Activated CD4-positive, CD25-positive, alpha-beta regulatory T cell treated with anti-CD3 and anti-CD28 coated beads, Interleukin-2, amount 50 U/mL, for 24 hours (primary cell): ENCODE data around the gene MT1A.
"Not testable (repeated sequence)": the region's sequence is repeated elsewhere in the genome, so short reads cannot be mapped to it uniquely, and the experiment has no call there.

Experiments used
- ATAC-seq, 2 donors: fragments of 150-1000 bp; cut with Tn5 transposase; one replicate each; pipeline ENCODE4 v1.10.0; 2021; ENCODE audit warnings: mild to moderate bottlenecking in 1 of 2, moderate library complexity in 1 of 2

MT1A gene

GRCh38 chr16:56658327-56658875 lies 19.9 kb downstream of the MT1A start:
- no peak for ATAC-seq

GRCh38 chr16:56662357-56663354 lies 24.2 kb downstream of the MT1A start:
- ATAC-seq: peak; percentile 61 to 63

- no peak for ATAC-seq
Measured at GRCh38 chr16:56664506-56664905, 26.0 kb downstream of the MT1A start.

- ATAC-seq: not testable (repeated sequence)
Measured at GRCh38 chr16:56665286-56666261, 27.1 kb downstream of the MT1A start.

- ATAC-seq: peak; percentile 44 to 55
Measured at GRCh38 chr16:56667581-56668571, 29.4 kb downstream of the MT1A start, which contains the start of gene MT1G. Gene MT1G (minus strand): TSS chr16:56668065. CDS start chr16:56667993, 72 bp downstream.

- ATAC-seq: peak in 1 of 2 donors; percentile 42
Measured at GRCh38 chr16:56669005-56669839, 30.8 kb downstream of the MT1A start, which contains the start of gene MT1H. Gene MT1H (plus strand): TSS chr16:56669814. CDS start chr16:56669885, 71 bp downstream.

DNA sequence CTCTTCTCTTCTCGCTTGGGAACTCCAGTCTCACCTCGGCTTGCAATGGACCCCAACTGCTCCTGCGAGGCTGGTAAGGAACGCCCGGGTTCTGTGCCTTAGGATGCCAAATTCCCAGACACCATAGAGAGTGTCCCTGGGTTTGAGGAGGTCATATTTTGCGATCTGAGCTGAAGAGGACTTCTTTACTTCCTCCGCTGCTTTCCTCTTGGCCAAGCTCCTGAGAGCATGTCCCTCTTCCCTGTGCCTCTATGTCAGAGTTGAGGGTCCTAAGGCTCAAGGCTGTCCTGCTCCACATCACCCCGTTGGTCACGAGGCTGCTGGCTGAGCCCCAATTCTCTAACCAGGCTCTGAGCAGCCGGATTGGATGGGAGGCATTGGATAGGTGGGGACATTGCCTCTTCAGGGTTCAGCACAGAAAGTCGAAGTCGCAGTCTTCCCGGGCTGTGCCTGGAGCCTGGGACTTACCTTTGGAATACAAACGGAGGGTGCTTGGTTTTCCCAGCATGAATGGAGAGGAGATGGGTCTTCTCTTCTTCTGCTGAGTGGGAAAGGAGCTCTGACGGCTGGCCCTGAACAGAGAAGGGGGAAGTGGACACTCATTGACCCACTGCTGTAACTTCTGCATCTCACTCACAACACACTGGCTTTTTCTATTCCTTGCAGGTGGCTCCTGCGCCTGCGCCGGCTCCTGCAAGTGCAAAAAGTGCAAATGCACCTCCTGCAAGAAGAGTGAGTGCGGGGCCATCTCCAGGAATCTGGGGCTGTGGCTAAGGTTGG lies 31.6 kb downstream of the MT1A start:
- ATAC-seq: no peak

GRCh38 chr16:56670620-56670934 lies 32.1 kb downstream of the MT1A start:
- ATAC-seq: no peak

DNA sequence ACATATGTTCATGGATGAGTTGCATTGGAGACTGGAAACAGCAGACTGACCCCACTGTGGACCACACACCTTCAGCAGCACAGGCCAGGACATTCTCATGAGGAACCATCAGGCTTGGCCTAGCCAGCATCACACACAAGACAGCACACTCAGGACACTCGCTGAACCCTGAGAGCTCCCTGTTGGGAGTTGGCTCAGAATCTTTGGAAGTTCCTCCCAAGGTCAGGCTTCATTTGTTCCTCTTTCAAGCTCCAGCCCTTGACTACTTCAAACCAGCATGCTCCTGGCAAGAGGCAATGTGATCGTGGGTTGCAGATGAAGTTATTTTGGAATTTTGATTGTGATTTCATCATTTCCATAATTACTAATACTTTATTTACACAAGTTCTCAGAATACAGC lies 33.2 kb downstream of the MT1A start:
- not testable (repeated sequence) for ATAC-seq

DNA sequence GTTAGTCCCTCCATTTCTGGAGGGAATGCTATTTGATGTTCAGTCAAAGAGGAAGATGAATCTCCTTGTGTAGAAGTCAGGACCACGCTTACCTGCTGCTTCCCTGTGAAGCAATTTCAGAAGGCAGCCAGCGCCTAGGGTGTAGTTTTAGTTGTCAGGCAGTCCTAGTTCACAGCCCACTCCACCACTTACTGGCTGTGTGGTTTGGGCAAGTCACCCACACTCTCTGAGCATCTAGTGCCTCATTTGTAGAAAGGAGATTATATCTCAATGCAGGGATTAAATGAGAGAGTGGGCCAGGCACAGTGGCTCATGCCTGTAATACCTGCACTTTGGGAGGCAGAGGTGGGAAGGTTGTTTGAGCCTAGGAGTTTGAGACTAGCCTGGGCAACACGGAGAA lies 33.7 kb downstream of the MT1A start:
- not testable (repeated sequence) for ATAC-seq

DNA sequence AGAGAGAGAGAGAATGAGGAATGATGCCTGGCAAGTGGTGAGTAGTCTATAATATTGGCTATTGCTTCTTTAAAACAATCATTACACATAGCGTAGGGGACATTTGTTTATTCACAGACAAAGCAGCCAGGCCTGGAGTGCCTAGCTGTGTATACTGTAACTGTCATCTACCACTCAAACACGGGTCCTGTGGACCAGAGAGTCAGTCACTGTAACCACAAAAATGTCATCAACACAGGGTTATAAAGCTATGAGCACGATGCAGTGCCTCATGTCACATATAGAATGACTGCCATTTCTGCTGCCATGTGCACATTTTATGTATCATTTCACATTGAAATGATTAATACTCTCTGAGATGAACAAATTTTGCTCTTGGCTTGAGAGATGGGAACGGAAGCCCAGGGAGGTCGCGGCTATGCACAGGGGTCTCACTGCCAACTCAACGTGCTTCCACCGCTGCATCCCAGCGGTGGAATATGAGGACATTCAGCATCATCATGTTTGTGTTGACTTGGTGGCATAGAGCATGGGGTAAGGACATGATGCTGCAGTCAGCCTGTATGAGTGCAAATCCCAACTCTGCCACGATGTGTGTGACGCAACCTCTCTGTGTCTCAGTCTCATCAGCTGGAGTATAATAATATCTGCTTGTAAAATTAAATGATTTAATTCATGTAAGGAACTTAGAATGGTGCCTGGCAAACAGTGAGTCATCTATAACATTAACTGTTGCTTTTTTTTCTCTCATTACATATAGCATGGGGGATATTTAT lies 34.5 kb downstream of the MT1A start:
- ATAC-seq: no peak

- no peak for ATAC-seq
Measured at GRCh38 chr16:56673921-56674320, 35.5 kb downstream of the MT1A start.

DNA sequence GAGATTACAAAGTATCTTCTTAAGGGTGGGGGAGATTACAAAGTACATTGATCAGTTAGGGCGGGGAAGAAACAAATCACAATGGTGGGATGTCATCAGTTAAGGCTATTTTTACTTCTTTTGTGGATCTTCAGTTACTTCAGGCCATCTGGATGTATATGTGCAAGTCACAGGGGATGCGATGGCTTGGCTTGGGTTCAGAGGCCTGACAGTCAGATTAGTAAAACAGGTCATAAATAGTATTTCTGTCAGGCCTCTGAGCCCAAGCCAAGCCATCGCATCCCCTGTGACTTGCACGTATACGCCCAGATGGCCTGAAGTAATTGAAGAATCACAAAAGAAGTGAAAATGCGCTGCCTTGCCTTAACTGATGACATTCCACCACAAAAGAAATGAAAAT lies 36.1 kb downstream of the MT1A start:
- not testable (repeated sequence) for ATAC-seq

GRCh38 chr16:56675685-56676210 lies 37.3 kb downstream of the MT1A start:
- ATAC-seq: peak; percentile 55 to 66

GRCh38 chr16:56677474-56677873 lies 39.0 kb downstream of the MT1A start:
- ATAC-seq: no peak

DNA sequence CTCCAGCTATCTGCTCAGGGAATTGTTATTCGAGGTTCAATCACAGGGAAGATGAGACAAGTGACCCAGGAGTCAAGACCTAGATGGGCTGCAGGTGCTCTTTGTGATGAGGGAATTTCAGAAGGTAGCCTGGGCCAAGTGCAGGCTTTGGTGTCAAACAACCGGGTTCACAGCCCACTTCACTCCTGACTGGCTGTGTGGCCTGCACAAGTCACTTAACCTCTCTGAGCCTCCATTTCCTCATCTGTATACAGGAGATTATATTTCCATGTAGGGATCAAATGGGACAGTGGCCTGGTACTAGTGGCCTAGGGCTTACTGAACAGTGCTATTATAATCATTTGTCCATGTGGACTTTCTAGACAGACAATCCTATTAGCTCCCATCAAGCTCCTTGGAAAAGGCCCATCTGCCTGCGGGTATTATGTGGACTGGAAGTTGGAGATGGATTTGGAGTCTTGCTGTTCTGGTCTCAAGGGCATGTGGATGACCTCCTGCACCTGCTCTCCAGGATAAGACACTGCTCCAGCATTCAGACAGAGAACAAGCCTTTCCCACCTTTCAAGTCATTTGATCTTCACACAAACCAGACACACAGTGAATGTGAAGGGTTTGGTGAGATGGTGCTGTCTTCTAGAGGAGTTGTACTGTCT lies 40.7 kb downstream of the MT1A start:
- ATAC-seq: no peak

DNA sequence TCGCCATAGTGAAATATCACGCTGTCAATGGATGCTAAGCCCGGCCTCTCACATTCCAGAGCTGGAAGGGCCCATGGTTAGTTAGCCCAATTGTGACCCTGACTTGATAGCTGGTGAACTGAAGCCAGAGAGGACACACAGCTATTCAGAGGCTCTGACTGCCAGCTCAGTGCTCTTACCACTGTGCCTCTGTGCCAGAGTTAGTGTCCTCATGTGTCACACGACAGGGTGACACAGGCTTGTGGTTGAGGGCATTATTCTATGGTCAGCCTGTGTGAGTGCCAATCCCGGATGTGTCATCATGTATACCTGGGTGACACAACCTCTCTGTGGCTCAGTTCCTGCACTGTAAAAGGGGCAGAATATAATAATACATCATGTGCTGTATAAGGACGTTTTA lies 41.4 kb downstream of the MT1A start:
- peak; percentile 3 to 30 for ATAC-seq
